Pancreas (tissue), 10 donors: ENCODE results near the gene PNLDC1. TPM values are rescaled to one million over a fixed set of nuclear protein-coding genes. Genes with fewer than 3 reads are reported as not detected.

Experiments used
- ATAC-seq, 4 donors: fragments of 200-7000 bp; cut with Tn5 transposase; one replicate each; pipeline versions ENCODE4 v1.8.0 to v1.9.1; 2020; ENCODE audit warnings: mild to moderate bottlenecking in 4 of 4, moderate library complexity in 4 of 4
- DNase-seq, 6 donors: peaks; one replicate each; pipeline ENCODE4 v3.0.0-alpha.2; 2020
- FAIRE-seq: peaks from 2 replicates; lab custom pipeline; 2012; peaks lifted over from hg19 to GRCh38; lab: Jason Lieb, UNC
- H3K27ac ChIP-seq, 4 donors: fragments of 200-600 bp; sonication (generic); 1 replicate in 3 of 4; 2 replicates in 1 of 4; pipeline versions ENCODE4 v1.5.0 to v1.8.0; 2020
- H3K27me3 ChIP-seq, 4 donors: fragments of 200-600 bp; one replicate each; pipeline ENCODE4 v1.8.0; 2021
- H3K36me3 ChIP-seq, 3 donors: fragments of 200-600 bp; sonication (generic) in 1 of 3; one replicate each; pipeline versions ENCODE4 v1.5.0 to v1.8.0; 2020 to 2021
- H3K4me1 ChIP-seq, 3 donors: fragments of 200-600 bp; one replicate each; pipeline ENCODE4 v1.8.0; 2021
- H3K4me3 ChIP-seq, 4 donors: fragments of 200-600 bp; sonication (generic) in 2 of 4; one replicate each; pipeline versions ENCODE4 v1.5.0 to v1.8.0; 2020 to 2021
- H3K9me3 ChIP-seq, 4 donors: fragments of 200-600 bp; one replicate each; pipeline ENCODE4 v1.8.0; 2021
- CTCF ChIP-seq, 4 donors: fragments of 200-600 bp; sonication (generic) in 3 of 4; IDR thresholded peaks; one replicate each; pipeline versions ENCODE4 v1.5.0 to v1.8.0; 2021; ENCODE audit warnings: antibody characterized with exemption in 4 of 4
- WGBS, 2 donors: extraction: QIAGEN DNeasy Blood & Tissue Kit; methylation state at CpG; one replicate each; pipeline ENCODE4 v1.1.7; 2013; 5-methylcytosine and 5-hydroxymethylcytosine counted together
- intact Hi-C, 3 donors: fragments of 100-400 bp; cut with DNase I; formaldehyde crosslinking; loops; one replicate each; pipeline versions ENCODE4 v1.11.1 to v1.14.2; 2022
- polyA plus RNA-seq, 2 donors: library from polyadenylated mRNA; stranded (reverse); fragments of 200-250 nt; gene quantifications; one replicate each; pipeline ENCODE4 v1.2.3, GENCODE V29; 2013
- total RNA-seq, 6 donors: library from RNA; stranded (reverse); fragmentation: NEBNext Ultra II Directional in 4 of 6; extraction: Animal tissue kit (Norgen Biotek cat#: 25700) in 4 of 6; gene quantifications; one replicate each; pipeline versions ENCODE4 v1.2.1 to v1.2.4, GENCODE V29; 2021 to 2023
- donor health status: healthy with polysubstance abuse.
- donor health status: DM: no; HTN: no; CAD: no; lungs with moderate emphysema.
- donor health status: DM: no; HTN: no; CAD: no.
- donor health status: control.
- donor health status: control.
- donor health status: Bipolar disorder and iron deficiency.
- donor health status: DM: yes; HTN: yes; CAD: no.
- donor health status: DM: no; HTN: no; CAD: no.
- donor health status: DM: no; HTN: no; CAD: no.
- donor health status: DM: yes; HTN: yes; CAD: no.

The PNLDC1 gene
- total and polyA plus RNA-seq, 8 donors: 0.21 to 1.7 (median 0.50) TPM

GRCh38 chr6:159778542-159779103 lies 21.5 kb upstream of the PNLDC1 start:
- 48 to 53% methylated on average over 3 of the region's 3 CpGs for WGBS, 2 donors
- Histone ChIP-seq H3K4me1 (no peaks in the 10 kb centered on the region), H3K9me3 (no peaks in the 10 kb centered on the region), H3K36me3 (peaks cover 0 to 52% (median 40%) of the 10 kb centered on the region in 3 donors), H3K27ac (no peak overlapping the region), H3K27me3 (no peaks in the 10 kb centered on the region), H3K4me3 (no peak overlapping the region)
- DNase-seq (no peak), ATAC-seq (no peak), FAIRE-seq (peak; percentile 9)
- intact Hi-C loops: no loop called here
- TF ChIP-seq CTCF (IDR thresholded peaks at IDR 0.05): no peak

- Histone ChIP-seq H3K9me3 (no peaks in the 10 kb centered on the region), H3K27ac (peak overlapping the region in 1 of 4 donors; percentile 100), H3K36me3 (peaks cover 0 to 25% (median 11%) of the 10 kb centered on the region in 3 donors), H3K27me3 (no peaks in the 10 kb centered on the region), H3K4me1 (peaks cover 20 to 40% (median 33%) of the 10 kb centered on the region in 3 donors), H3K4me3 (peak overlapping the region; percentile 94 to 100 (median 96))
- no peak for FAIRE-seq
- intact Hi-C loops: loop anchor here in 1 of 3 donors (10.0 kb wide), 1 partner anchor 53 kb away; no protein-coding TSS in a partner anchor
- ATAC-seq: no peak
- TF ChIP-seq CTCF (IDR thresholded peaks at IDR 0.05): no peak
- DNase-seq: no peak
- 19 to 26% methylated on average over 15 of the region's 15 CpGs for WGBS, 2 donors
Observed at GRCh38 chr6:159788276-159788675, 11.8 kb upstream of the PNLDC1 start.

- H3K36me3 ChIP-seq: peaks cover 0 to 19% (median 9%) of the 10 kb centered on the region in 3 donors
- H3K27me3 ChIP-seq: no peaks in the 10 kb centered on the region
- FAIRE-seq (no peak), ATAC-seq (peak; percentile 8 to 31 (median 24)), DNase-seq (peak; percentile 32 to 80 (median 56))
- no peak for TF ChIP-seq CTCF (IDR thresholded peaks at IDR 0.05)
- H3K27ac ChIP-seq: peak overlapping the region; percentile 70 to 100 (median 88)
- WGBS, 2 donors: 0% methylated on average over 57 to 60 of the region's 60 CpGs
- H3K4me3 ChIP-seq: peak overlapping the region; percentile 94 to 100 (median 96)
- H3K9me3 ChIP-seq: no peaks in the 10 kb centered on the region
- H3K4me1 ChIP-seq: peaks cover 20 to 40% (median 33%) of the 10 kb centered on the region in 3 donors
- intact Hi-C loops: loop anchor here in 1 of 3 donors (10.0 kb wide), 1 partner anchor 54 kb away; no protein-coding TSS in a partner anchor
Observed at GRCh38 chr6:159788753-159789376, 11.2 kb upstream of the PNLDC1 start.

GRCh38 chr6:159789377-159790148 lies 10.5 kb upstream of the PNLDC1 start, which contains the start of gene TCP1:
Gene TCP1 (minus strand): TSS chr6:159789602. CDS start chr6:159789468, 134 bp downstream.
- intact Hi-C loops: loop anchor here in 1 of 3 donors (10.0 kb wide), 1 partner anchor 55 kb away; no protein-coding TSS in a partner anchor
- peak within 1 kb of the TSS; percentile 94 to 100 (median 96) for H3K4me3 ChIP-seq
- FAIRE-seq: peak; percentile 96
- H3K27ac ChIP-seq: peak within 1 kb of the TSS; percentile 78 to 100 (median 92)
- ATAC-seq: peak; percentile 83 to 93 (median 88)
- no peaks in the 10 kb centered on the region for H3K9me3 ChIP-seq
- H3K27me3 ChIP-seq: no peaks in the 10 kb centered on the region
- peak; percentile 97 to 99 (median 99) for DNase-seq
- peaks cover 20 to 40% (median 33%) of the 10 kb centered on the region in 3 donors for H3K4me1 ChIP-seq
- 0% methylated on average over 59 to 64 of the region's 64 CpGs for WGBS, 2 donors
- no peak for TF ChIP-seq CTCF (IDR thresholded peaks at IDR 0.05)
- peaks cover 0 to 13% (median 9%) of the 10 kb centered on the region in 3 donors for H3K36me3 ChIP-seq
